Smooth muscle cell (in vitro differentiated cells): ENCODE measurements around the gene NPEPPS. TPM values are rescaled to one million over a fixed set of nuclear protein-coding genes. Genes with fewer than 3 reads are reported as not detected.

Source experiments
- DNase-seq: peaks from one replicate; lab custom pipeline; 2025; ENCODE audit not compliant: unreplicated experiment; lab: John Stamatoyannopoulos, UW
- H2AFZ ChIP-seq: fragments of 200-600 bp; sonication (generic); 2 replicates; pipeline ENCODE4 v1.6.0; 2016; ENCODE audit warnings: antibody characterized with exemption, low read depth, mild to moderate bottlenecking
- H3F3A ChIP-seq: fragments of 200-600 bp; sonication (generic); 2 replicates; pipeline ENCODE4 v1.6.0; 2017; ENCODE audit warnings: antibody characterized with exemption, low read depth
- H3K27ac ChIP-seq: fragments of 200-600 bp; sonication (generic); 2 replicates; pipeline ENCODE4 v1.5.1; 2016; ENCODE audit warnings: low read depth, mild to moderate bottlenecking
- H3K27me3 ChIP-seq: fragments of 200-600 bp; sonication (generic); 2 replicates; pipeline ENCODE4 v1.6.1; 2016; ENCODE audit warnings: low read depth, mild to moderate bottlenecking
- H3K36me3 ChIP-seq: fragments of 200-600 bp; sonication (generic); 2 replicates; pipeline ENCODE4 v1.5.1; 2016; ENCODE audit warnings: low read depth
- H3K4me1 ChIP-seq: fragments of 200-600 bp; sonication (generic); 2 replicates; pipeline ENCODE4 v1.5.1; 2016; ENCODE audit warnings: low read depth
- H3K4me2 ChIP-seq: fragments of 200-600 bp; sonication (generic); 2 replicates; pipeline ENCODE4 v1.6.0; 2016; ENCODE audit warnings: mild to moderate bottlenecking
- H3K4me3 ChIP-seq: fragments of 200-600 bp; sonication (generic); 2 replicates; pipeline ENCODE4 v1.5.1; 2016; ENCODE audit warnings: mild to moderate bottlenecking
- H3K79me2 ChIP-seq: fragments of 200-600 bp; sonication (generic); 2 replicates; pipeline ENCODE4 v1.6.0; 2016; ENCODE audit warnings: low read depth, mild to moderate bottlenecking
- H3K9ac ChIP-seq: fragments of 200-600 bp; sonication (generic); 2 replicates; pipeline ENCODE4 v1.6.0; 2016; ENCODE audit warnings: low read depth
- H3K9me3 ChIP-seq: fragments of 200-600 bp; sonication (generic); replicated peaks from 2 replicates; pipeline ENCODE4 v1.5.1; 2016; ENCODE audit warnings: low read depth
- H4K20me1 ChIP-seq: fragments of 200-600 bp; sonication (generic); 2 replicates; pipeline ENCODE4 v1.6.0; 2016; ENCODE audit warnings: low read depth
- WGBS: methylation state at CpG from one replicate; pipeline ENCODE4 v1.1.7; 2016; ENCODE audit warnings: low lambda C conversion rate; 5-methylcytosine and 5-hydroxymethylcytosine counted together
- polyA plus RNA-seq: library from polyadenylated mRNA; unstranded; fragments of >200 nt; fragmentation: Nextera tagmentation; extraction: Ambion mirVana; gene quantifications from 2 replicates; pipeline ENCODE4 v1.2.1, GENCODE V29; 2016
- total RNA-seq: library from RNA; depleted of rRNA; stranded (reverse); fragments of >200 nt; gene quantifications from 2 replicates; pipeline ENCODE4 v1.2.3, GENCODE V29; 2014
- TF ChIP-seq, protein P1 (sequence below): fragments of 200-600 bp; sonication (generic); IDR thresholded peaks from 2 replicates; pipeline ENCODE4 v1.5.1; 2017; ENCODE audit warnings: borderline replicate concordance, mild to moderate bottlenecking, antibody characterized with exemption; ENCODE audit not compliant: insufficient read depth, poor library complexity, severe bottlenecking

Gene NPEPPS
- total and polyA plus RNA-seq, 2 experiments from 2014 or later = 50.2 to 70.5 TPM

DNA sequence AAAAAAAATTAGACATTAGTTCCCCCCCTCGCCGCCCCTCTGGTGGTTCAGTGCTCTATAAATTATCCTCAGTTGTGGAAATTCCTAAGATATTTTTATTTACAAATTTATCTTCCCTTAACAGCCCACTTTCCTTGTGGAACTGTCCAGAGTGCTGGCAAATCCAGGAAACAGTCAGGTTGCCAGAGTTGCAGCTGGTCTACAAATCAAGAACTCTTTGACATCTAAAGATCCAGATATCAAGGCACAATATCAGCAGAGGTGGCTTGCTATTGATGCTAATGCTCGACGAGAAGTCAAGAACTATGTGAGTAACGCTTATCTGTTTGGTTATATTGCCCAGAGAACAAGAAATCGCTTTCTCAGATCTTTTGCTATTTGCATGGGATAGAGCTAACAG lies 121.7 kb downstream of the NPEPPS start:
- no peaks in the 10 kb centered on the region for H3K27me3 ChIP-seq
- no peak for DNase-seq
- no peaks in the 10 kb centered on the region for H3K9me3 ChIP-seq
- WGBS = 89% methylated on average over 6 of the region's 6 CpGs
- TF ChIP-seq, protein P1, sequence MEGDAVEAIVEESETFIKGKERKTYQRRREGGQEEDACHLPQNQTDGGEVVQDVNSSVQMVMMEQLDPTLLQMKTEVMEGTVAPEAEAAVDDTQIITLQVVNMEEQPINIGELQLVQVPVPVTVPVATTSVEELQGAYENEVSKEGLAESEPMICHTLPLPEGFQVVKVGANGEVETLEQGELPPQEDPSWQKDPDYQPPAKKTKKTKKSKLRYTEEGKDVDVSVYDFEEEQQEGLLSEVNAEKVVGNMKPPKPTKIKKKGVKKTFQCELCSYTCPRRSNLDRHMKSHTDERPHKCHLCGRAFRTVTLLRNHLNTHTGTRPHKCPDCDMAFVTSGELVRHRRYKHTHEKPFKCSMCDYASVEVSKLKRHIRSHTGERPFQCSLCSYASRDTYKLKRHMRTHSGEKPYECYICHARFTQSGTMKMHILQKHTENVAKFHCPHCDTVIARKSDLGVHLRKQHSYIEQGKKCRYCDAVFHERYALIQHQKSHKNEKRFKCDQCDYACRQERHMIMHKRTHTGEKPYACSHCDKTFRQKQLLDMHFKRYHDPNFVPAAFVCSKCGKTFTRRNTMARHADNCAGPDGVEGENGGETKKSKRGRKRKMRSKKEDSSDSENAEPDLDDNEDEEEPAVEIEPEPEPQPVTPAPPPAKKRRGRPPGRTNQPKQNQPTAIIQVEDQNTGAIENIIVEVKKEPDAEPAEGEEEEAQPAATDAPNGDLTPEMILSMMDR = no peak
- no peak overlapping the region for H3K9ac ChIP-seq
- H3K4me2 ChIP-seq = no peak overlapping the region
- H3K79me2 ChIP-seq = peaks cover 71% of the 10 kb centered on the region
- peak overlapping the region; percentile 1 for H3K27ac ChIP-seq
- no peak overlapping the region for H3K4me3 ChIP-seq
- no peak overlapping the region for H2AFZ ChIP-seq
- peaks cover 12% of the 10 kb centered on the region for H3K36me3 ChIP-seq
- H3F3A ChIP-seq = peaks cover 15% of the 10 kb centered on the region
- peaks cover 70% of the 10 kb centered on the region for H4K20me1 ChIP-seq
- H3K4me1 ChIP-seq = peaks cover 37% of the 10 kb centered on the region

DNA sequence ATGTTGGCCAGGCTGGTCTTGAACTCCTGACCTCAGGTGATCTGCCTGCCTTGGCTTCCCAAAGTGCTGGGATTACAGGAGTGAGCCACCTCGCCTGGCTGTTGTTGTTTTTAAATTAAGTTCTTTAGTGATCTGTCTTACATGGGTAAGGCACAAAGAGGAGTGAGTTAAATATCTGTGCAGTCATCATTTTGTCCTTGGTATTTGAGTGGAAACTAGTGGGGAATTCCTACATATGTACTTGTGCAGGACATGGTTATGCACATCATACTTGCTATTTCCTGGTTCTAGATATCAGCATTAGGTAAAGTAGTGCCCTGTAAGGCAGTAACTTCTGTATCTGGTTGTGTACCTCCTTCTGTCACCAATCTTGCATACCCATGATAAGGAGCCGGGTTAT lies 122.5 kb downstream of the NPEPPS start:
- Histone ChIP-seq H3K9me3 (no peaks in the 10 kb centered on the region), H3F3A (peaks cover 22% of the 10 kb centered on the region), H3K36me3 (peaks cover 20% of the 10 kb centered on the region), H3K79me2 (peaks cover 80% of the 10 kb centered on the region), H2AFZ (no peak overlapping the region), H3K9ac (no peak overlapping the region), H3K4me2 (no peak overlapping the region), H3K27me3 (no peaks in the 10 kb centered on the region), H4K20me1 (peaks cover 78% of the 10 kb centered on the region), H3K27ac (no peak overlapping the region), H3K4me3 (no peak overlapping the region), H3K4me1 (peaks cover 36% of the 10 kb centered on the region)
- WGBS = 72% methylated on average over 2 of the region's 2 CpGs
- DNase-seq = no peak
- TF ChIP-seq, protein P1 = no peak

- no peak overlapping the region for H3K27ac ChIP-seq
- peaks cover 32% of the 10 kb centered on the region for H3K4me1 ChIP-seq
- H3K79me2 ChIP-seq = peaks cover 95% of the 10 kb centered on the region
- H3K36me3 ChIP-seq = peaks cover 29% of the 10 kb centered on the region
- H2AFZ ChIP-seq = no peak overlapping the region
- TF ChIP-seq, protein P1 = no peak
- no peaks in the 10 kb centered on the region for H3K9me3 ChIP-seq
- no peak overlapping the region for H3K4me2 ChIP-seq
- H3F3A ChIP-seq = peaks cover 25% of the 10 kb centered on the region
- WGBS = 90% methylated on average over 6 of the region's 6 CpGs
- no peaks in the 10 kb centered on the region for H3K27me3 ChIP-seq
- peak overlapping the region; percentile 3 for H3K9ac ChIP-seq
- DNase-seq = no peak
- H4K20me1 ChIP-seq = peaks cover 94% of the 10 kb centered on the region
- no peak overlapping the region for H3K4me3 ChIP-seq
These were observed 124.1 kb downstream of the NPEPPS start for GRCh38 chr17:47654991-47655390.

DNA sequence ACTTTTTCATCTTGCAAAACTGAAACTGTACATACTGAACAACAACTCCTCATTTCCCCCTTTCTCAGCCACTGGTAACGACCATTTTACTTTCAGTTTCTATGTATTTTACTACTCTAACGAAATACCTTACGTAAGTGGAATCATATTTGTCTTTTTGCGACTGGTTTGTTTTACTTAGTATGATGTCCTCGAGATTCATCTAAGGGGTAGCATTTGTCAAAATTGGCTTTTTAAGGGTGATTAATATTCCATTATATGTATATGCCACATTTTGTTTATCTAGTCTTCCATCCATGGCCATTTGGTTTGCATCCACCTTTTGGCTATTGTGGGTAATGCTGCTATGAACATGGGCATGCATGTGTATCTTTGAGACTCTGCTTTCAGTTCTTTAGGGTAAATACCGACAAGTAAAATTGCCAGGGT lies 129.2 kb downstream of the NPEPPS start:
- DNase-seq = no peak
- Histone ChIP-seq H2AFZ (no peak overlapping the region), H3K4me3 (no peak overlapping the region)

More for the DNA sequence above, 129.2 kb downstream of the NPEPPS start:
- TF ChIP-seq, protein P1 = no peak
- H3K4me2 ChIP-seq = no peak overlapping the region
- no peak overlapping the region for H3K9ac ChIP-seq
- peaks cover 43% of the 10 kb centered on the region for H3K36me3 ChIP-seq
- peaks cover 74% of the 10 kb centered on the region for H3K79me2 ChIP-seq
- H3K4me1 ChIP-seq = peaks cover under 1% of the 10 kb centered on the region
- WGBS = 97% methylated on average over 6 of the region's 6 CpGs
- no peaks in the 10 kb centered on the region for H3K9me3 ChIP-seq
- H3F3A ChIP-seq = peaks cover 26% of the 10 kb centered on the region
- H3K27me3 ChIP-seq = no peaks in the 10 kb centered on the region
- no peak overlapping the region for H3K27ac ChIP-seq
- peaks cover 87% of the 10 kb centered on the region for H4K20me1 ChIP-seq
